ENCODE measurements around the gene STRA8.

STRA8 gene

DNA sequence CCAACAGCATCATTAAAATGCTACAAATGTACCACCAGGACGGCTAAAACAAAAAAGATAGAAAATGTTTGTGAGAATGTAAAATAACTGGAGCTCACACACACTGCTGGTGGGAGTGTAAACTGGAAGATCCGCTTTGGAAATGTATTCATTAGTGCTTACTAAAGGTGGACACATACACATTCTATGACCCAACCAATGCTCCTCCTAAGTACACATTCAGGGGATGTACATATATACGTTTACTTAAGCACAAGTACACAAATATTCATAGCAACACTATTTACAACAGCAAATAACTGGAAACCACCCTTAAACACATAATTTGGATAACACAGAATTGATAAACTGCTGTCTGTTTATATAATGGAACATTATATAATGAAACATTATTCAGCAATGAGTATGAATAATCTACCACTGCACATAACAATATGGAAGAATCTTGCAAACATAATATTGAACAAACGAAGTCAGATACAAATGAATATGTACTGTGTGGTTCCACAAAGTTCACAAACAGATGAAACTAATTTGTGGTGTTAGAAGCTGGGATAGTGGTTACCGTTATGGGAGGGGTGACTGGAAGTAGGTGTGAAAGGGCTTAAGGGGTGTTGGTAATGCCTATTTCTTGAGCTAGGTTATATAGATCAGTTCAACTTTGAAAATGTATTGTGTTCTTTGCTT, 52.1 kb downstream of the STRA8 start:
- no peak for TF ChIP-seq JUND (IDR thresholded peaks at IDR 0.05; ENCODE audit: low read depth)
- in situ Hi-C loops (cut with HindIII; ENCODE audit: low pct_unique_long_range_greater_than_20kb, low sequenced_read_pairs) = no loop called here
- DNase-seq (ENCODE audit: low read depth in 1 of 2, low spot score in 1 of 2) = peak in 1 of 2 experiments; percentile 12

DNA sequence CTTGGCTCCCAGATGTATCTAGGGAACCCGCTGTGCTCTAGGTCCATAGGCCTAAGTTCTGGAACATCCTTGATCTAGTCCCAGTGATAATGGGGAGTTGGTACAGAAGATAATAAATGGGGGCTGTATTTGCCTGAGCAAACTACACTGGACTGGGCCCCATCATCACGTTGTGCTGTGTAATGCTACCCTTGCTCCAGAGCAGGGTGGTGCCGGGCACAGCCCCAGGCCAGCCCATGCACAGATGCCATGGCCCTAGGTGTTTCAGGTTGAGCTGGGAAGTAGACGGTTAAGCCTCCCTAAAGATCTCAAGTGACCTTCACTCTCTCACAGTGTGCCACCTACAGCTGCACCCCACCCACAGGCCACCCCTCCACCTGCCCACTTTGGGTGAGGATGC, 53.2 kb downstream of the STRA8 start:
- no peak for DNase-seq (ENCODE audit: low read depth in 1 of 2, low spot score in 1 of 2)
- no peak for TF ChIP-seq JUND (IDR thresholded peaks at IDR 0.05; ENCODE audit: low read depth)
- in situ Hi-C loops (cut with HindIII; ENCODE audit: low pct_unique_long_range_greater_than_20kb, low sequenced_read_pairs) = no loop called here

DNA sequence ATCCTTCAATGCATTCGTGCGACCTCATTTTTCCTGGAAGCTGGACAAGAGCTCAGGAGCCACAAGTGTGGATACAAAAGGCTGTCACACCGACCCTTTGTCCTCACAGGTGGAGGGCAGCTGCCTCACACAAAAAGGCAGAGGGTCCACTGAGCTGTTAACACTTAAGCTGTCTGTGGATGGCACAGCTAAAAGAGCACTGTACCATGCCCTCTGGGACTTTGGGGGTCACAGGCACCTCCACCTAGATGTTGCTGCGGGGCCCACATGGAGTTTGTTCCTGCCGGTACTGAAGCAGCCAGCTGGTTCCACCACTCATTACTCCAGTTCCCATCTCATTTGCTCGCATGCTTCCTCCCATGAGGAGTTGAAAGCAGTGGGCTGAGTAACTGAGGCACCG, 57.0 kb downstream of the STRA8 start:
- no peak for TF ChIP-seq JUND (IDR thresholded peaks at IDR 0.05; ENCODE audit: low read depth)
- in situ Hi-C loops (cut with HindIII; ENCODE audit: low pct_unique_long_range_greater_than_20kb, low sequenced_read_pairs) = no loop called here
- no peak for DNase-seq (ENCODE audit: low read depth in 1 of 2, low spot score in 1 of 2)

DNA sequence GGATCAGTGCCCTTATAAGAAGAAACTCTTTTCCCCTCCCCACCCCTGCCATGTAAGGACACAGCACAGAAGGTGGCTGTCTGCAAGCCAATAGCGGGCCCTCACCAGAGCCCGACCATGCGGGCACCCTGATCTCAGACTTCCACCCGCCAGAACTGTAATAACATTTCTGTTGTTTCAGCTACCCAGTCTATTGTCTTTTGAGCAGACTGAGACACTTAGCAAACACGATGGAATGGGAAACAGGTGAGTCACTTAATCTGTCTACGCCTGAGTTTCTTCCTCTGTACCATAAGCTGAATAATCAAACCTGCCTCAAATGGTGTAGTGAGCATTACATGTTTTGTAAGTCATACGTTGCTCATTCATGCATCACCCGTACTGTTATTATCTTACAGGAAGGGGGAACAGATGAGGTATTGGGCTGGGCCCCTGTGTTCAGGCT, 58.2 kb downstream of the STRA8 start:
- in situ Hi-C loops (cut with HindIII; ENCODE audit: low pct_unique_long_range_greater_than_20kb, low sequenced_read_pairs) = no loop called here
- DNase-seq (ENCODE audit: low read depth in 1 of 2, low spot score in 1 of 2) = no peak
- no peak for TF ChIP-seq JUND (IDR thresholded peaks at IDR 0.05; ENCODE audit: low read depth)

DNA sequence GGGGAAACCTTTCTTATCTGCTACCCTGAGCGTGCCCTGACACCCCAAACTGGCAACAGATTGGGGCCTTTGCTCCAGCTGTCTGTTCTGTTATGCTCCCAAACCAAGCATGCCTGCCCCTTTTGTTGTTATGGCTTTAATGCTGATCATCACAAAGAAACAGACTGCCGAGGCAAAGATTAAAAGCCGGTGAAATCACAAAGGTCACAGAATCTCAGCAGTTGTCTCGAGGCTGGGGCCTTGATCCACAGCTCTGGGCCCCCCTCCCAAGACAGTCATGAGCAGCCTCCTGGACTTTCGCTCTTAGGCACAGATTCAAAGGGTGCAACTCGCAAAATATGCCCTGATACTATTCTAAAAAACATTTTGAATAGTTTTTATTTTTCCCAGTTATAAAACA, 65.6 kb downstream of the STRA8 start:
- no peak for TF ChIP-seq JUND (IDR thresholded peaks at IDR 0.05; ENCODE audit: low read depth)
- DNase-seq (ENCODE audit: low read depth in 1 of 2, low spot score in 1 of 2) = no peak
- in situ Hi-C loops (cut with HindIII; ENCODE audit: low pct_unique_long_range_greater_than_20kb, low sequenced_read_pairs) = no loop called here

DNA sequence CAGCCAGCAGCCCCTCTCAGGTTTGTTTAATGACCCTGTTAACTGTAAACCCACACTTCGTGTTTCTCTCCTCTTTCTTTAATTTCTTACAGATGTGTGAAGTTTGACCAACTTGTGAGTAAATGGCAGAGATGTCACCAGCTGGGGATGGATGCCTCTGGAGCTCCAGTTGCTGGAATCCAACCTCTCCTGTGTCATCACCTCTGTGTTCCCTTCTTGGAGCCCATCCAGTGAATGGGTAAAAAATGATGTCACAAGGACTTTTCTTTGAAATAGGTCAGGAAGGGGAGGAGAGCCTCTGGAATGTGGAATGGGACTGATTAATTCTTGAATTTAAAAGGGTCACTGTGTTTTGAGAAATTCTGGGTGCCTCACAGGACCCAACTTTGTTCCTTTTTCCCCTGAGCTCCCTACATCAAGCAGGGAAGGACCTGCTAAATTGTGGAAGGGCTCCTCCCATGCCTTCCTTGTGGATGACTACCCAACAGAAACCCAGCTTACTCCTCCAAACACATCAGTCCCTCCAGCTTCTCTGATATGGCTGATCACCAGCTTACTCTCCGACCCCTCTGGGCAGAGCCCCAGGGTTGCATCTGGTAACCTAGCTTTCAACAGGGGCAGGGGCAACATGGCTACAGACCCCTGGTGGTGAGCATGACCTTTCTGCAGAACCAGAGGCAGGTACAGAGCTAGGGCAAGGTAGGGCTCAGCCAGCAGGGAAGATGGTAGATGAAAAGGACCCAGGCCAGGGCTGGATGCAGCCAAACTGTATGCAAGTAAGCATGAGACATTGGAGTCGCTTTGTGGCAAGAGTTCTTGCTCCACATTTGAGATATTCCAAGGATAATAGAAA, 67.5 kb downstream of the STRA8 start:
- TF ChIP-seq JUND (IDR thresholded peaks at IDR 0.05; ENCODE audit: low read depth) = no peak
- in situ Hi-C loops (cut with HindIII; ENCODE audit: low pct_unique_long_range_greater_than_20kb, low sequenced_read_pairs) = no loop called here
- DNase-seq (ENCODE audit: low read depth in 1 of 2, low spot score in 1 of 2) = no peak
